HG03558 (cell line): ENCODE results near the gene DOCK7.
A peak's percentile ranks its signal among the peaks of the same experiment; 100 is the strongest.

ENCODE experiments used
- ATAC-seq: cut with Tn5 transposase; IDR thresholded peaks from one replicate; pipeline ENCODE4 v1.9.1; 2021; ENCODE audit warnings: moderate number of reproducible peaks; ENCODE audit not compliant: unreplicated experiment; ENCODE audit errors: extremely low read depth

Gene DOCK7

DNA sequence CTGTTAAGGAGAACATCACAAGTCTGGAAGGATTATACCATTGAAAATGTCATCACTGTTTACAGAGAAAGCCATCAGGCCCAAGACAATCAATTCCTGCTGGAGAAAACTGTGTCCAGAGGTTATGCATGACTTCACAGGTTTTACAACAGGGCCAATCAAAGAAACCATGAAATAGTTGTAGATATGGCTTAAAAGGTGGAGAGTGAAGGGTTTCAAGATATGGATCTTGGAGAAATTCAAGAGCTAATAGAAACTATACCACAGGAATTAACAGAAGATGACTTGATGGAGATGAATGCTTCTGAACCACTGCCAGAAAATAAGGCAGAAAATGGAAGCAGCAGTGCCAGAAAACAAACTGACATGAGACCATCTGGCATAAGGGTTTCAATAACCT lies 221.1 kb downstream of the DOCK7 start:
- no peak for ATAC-seq

DNA sequence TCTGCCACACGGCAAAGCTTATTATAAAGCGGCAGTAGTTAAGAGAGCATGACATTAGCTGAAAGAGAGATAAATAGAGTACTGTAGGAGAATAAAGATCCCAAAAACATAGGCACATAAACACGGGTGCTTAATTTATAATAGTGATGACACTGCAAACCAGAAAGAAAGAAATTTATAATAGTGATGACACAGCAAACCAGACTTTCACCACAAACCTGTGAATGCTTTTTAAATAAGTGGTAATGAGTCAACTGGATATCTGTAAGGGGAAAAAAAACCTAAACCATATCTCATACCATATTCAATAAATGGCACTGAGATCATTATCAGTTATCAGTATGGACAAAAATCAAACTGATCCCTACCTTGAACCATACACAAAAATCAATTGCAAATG lies 225.8 kb downstream of the DOCK7 start:
- ATAC-seq: no peak

DNA sequence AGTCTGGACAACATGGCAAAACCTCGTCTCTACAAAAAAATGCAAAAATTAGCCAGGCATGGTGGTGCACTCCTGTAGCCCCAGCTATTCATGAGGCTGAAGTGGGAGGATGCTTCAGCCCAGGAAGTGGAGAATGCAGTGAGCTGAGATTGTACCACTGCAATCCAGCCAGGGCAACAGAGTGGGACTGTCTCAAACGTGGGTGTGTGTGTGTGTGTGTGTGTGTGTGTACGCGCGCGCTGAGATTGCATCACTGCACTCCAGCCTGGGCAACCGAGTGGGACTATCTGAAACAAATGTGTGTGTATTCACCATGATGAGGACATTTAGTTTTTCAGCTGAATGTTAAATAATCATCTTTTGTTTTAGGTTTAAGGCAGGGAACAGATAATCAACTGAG lies 230.2 kb downstream of the DOCK7 start:
- no peak for ATAC-seq

GRCh38 chr1:62452951-62453350 lies 235.2 kb downstream of the DOCK7 start:
- no peak for ATAC-seq

DNA sequence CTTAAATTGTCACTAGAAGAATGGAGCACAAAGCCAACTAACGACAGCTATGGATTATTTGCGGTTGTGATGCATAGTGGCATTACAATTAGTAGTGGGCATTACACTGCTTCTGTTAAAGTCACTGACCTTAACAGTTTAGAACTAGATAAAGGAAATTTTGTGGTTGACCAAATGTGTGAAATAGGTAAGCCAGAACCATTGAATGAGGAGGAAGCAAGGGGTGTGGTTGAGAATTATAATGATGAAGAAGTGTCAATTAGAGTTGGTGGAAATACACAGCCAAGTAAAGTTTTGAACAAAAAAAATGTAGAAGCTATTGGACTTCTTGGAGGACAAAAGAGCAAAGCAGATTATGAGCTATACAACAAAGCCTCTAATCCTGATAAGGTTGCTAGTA lies 237.9 kb downstream of the DOCK7 start:
- ATAC-seq: no peak

GRCh38 chr1:62448221-62448933 lies 239.8 kb downstream of the DOCK7 start:
- ATAC-seq: no peak

DNA sequence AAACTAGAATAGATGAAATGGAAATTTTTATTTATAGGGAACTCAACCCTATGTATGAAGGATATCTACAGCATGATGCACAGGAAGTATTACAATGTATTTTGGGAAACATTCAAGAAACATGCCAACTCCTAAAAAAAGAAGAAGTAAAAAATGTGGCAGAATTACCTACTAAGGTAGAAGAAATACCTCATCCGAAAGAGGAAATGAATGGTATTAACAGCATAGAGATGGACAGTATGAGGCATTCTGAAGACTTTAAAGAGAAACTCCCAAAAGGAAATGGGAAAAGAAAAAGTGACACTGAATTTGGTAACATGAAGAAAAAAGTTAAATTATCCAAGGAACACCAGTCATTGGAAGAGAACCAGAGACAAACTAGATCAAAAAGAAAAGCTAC lies 243.5 kb downstream of the DOCK7 start:
- ATAC-seq: no peak

- no peak for ATAC-seq
Observed at GRCh38 chr1:62439652-62440371, 248.4 kb downstream of the DOCK7 start.

DNA sequence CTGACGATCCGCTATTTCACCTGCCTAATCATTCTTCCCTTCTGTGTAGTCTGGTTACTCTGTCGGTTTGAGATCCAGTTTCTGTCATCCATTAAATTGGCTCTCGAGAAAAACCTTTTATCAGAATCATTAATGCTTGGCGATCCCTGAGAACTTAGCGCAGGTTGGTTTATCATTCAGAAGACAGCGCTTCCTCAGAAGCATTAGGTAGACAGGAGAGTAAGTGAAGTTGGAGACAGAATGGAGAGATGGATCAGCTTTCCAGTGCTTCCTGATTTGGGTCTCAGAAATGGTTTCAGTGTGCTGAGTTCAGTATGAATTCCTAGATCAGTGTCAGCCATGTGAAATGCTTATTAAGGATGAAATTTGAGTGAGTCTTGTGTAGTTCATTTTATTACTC lies 250.0 kb downstream of the DOCK7 start:
- no peak for ATAC-seq

DNA sequence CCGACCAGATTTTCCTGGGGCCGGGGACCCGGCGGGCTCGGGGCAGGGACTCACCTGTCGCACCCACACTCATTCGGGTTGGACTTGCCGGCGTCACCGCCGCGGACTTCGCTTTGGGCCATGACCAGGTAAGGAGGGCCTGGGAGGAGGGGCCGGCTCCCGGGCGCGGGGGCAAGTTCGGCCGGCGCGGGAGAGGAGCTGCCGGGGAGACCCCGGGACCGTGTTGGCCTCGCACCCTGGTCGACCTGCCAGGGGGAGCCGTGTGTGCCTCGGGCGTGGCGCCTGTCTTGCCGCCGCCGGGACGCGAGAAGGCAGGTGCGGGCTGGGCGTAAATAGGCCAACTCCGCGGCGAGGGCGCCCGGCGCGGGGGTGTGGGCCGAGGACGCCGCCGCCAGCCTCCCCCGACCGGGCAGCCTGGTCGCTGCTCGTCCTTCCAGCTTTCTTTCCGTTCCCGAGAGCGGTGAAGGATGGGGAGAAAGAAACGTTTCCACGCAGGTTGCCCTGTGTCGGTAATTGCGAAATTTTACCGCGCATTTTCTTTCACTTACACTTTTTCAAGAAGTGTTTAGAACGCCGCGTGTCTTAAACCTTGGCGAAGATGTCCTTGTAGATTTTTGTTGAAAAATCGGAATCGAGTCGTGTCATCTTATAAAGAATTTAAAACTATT lies 250.8 kb downstream of the DOCK7 start:
- no peak for ATAC-seq

DNA sequence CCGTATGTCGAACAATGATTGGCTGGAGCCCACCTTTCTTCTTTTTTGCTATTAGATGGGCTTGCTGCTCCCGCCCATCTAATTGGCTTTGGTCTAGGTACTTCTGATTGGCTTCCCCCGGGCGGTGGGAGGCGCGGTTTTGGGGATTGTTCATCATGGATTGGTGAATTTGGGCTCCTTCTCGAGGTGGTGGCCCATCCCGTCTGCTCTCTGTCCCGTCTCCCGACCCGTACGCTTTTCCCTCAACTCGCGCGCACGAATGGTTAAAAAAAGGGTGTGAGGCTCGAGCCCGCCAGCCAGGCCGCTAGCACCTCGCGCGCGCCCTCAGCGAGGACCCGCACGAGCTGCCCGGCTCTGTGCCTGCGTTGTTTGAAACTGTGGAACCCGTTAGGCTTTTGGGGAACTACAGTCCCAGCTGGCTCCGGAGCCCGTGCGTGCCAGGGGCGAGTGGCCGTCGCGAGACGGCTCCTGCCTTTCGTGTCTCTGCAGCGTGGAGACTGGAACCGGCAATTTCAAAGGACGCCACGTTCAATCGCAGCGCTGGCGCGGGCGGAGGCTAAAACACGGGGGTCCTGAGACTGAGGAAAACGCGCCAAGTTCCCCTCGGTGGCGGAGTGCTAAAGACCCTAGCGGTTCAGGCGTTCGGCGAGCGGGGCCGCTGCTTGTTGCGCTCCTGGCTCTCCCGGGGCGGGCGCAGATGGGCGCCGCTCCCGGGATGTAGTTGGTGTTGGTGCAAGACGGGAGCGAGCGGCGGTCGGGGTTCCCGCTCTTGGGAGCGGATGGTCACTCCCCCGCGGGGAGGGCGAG lies 251.5 kb downstream of the DOCK7 start, which contains the start of gene USP1:
Gene USP1 (plus strand): TSS at position 584 of the 807 bp plus-strand sequence. CDS start 2,819 bp downstream, outside the sequence.
- ATAC-seq: peak; percentile 58

DNA sequence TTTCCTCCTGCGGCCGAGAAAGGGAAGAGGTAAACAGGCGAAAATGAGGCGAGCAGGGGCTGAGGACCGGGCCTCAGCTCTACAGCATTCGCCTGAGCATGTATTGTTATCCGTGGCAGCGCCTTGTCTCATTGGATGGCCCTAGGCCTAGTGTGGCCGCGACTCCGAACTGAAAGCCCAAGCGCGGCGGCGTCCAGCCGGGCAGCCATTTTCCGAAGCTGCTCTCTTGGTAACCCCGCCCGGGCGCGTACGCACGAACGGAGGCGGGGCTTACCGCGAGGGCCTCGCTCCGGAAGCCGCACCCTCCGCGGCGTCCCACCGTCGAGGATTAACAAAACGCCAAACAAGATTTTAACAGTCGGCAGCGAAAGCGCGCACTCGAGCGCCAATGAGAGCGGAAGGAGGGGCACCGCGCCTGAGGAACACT lies 252.1 kb downstream of the DOCK7 start:
- ATAC-seq: peak; percentile 51

DNA sequence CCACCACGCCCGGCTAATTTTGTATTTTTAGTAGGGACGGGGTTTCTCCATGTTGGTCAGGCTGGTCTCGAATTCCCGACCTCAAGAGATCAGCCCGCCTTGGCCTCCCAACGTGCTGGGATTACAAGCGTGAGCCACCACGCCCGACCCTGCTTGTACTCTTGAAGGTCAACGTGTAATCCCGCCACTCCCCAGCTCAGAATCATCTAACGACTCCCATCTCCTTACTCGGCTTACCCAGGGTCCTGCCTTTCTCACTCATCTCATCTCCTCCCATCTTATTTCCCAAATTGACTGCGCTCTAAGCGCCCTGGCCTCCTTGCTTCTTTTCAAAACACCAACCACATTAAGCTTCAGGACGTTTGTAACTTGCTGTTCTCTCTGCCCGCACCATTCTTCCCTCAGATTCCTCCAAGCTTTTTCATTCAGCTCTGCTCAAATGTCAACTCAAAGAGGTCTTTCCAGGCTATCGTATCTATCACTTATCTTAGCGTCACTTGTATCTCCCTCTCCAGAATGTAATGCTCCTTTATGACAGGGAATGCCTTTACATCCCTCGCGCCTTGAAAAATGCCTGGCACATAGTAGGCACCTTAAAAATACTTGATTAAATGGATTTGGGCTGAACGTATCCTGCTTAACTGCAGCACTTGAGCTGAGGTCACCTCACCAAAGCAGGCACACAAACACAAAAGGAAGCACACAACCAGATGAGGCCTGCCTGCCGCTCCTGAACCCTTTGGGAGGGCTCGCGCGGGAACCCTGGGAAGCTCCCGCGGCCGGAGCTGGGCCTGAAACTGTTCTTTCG lies 252.8 kb downstream of the DOCK7 start:
- ATAC-seq: no peak

DNA sequence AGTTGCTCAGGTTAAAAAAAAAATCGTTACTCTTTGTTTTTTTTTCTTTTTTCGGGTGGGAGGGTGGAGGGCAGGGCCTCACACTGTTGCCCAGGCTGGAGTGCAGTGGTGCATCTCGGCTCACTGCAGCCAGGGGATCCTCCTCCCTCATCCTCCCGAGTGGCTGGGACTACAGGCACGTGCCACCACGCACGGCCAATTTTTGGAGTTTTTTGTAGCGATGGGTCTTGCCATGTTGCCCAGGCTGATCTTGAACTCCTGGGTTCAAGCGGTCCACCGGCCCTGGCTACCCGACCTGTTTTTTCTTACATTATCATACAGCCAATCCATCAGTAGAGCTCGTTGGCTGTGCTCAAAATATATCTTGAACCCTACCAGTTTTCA lies 253.6 kb downstream of the DOCK7 start:
- ATAC-seq: no peak

GRCh38 chr1:62433861-62434617 lies 254.1 kb downstream of the DOCK7 start:
- ATAC-seq: no peak

- ATAC-seq: no peak
Observed at GRCh38 chr1:62429581-62429980, 258.6 kb downstream of the DOCK7 start.

DNA sequence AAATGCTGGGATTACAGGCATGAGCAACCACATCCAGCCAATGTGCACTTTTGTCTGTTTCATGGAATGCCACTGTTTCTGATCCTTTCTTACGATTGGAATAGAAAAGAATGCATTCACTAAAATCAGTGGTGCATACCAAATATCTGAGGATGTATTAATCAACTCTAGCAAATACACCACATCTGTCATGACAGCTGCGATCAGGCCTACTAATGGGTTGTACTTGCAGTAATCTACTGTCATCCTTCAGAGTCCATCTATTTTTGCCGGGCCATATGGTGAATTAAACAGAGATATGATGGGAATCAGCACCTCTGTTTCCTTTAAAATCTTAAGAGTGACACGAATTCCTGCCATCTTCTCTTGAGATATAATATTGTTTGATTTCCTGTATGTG lies 259.8 kb downstream of the DOCK7 start:
- ATAC-seq: no peak

DNA sequence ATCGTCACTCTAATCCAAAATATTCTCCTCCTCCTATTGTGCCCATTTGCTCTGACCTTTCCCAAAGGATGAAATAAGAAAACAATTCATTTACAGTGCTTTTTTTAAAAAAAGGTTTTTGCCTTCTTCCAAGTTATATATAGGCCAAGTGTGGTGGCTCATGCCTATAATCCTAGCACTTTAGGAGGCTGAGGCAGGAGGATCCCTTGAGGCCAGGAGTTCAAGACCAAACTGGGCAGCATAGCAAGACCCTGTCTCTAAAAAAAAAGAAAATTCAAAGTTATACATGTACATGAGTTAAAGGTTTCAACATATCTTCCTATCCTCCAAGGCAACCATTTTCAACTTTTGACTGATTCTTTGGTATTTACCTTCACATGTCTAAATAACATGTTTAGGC lies 261.4 kb downstream of the DOCK7 start:
- no peak for ATAC-seq

- ATAC-seq: no peak
Observed at GRCh38 chr1:62426237-62426636, 261.9 kb downstream of the DOCK7 start.
